Gastrocnemius medialis (tissue), 4 donors: ENCODE results near the gene ATP6V0D1. TPM values are rescaled to one million over a fixed set of nuclear protein-coding genes. Genes with fewer than 3 reads are reported as not detected.

Experiments used
- ATAC-seq, 2 donors: fragments of 150-250 bp; one replicate each; pipeline ENCODE4 v1.9.1; 2016
- DNase-seq, 2 donors: peaks; one replicate each; pipeline ENCODE4 v3.0.0-alpha.2; 2019
- H3K27ac ChIP-seq, 4 donors: fragments of 200-600 bp; sonication (generic); 1 replicate in 1 of 4; 2 replicates in 3 of 4; pipeline ENCODE4 v1.5.1; 2016 to 2018; ENCODE audit warnings: mild to moderate bottlenecking in 2 of 4, moderate library complexity in 1 of 4
- H3K27me3 ChIP-seq, 3 donors: fragments of 200-600 bp; sonication (generic) in 2 of 3; 1 replicate in 1 of 3; 2 replicates in 2 of 3; pipeline versions ENCODE4 v1.5.1 to v1.6.0; 2016 to 2019; ENCODE audit warnings: mild to moderate bottlenecking in 1 of 3, moderate library complexity in 1 of 3
- H3K36me3 ChIP-seq, 2 donors: fragments of 200-600 bp; sonication (generic) in 1 of 2; one replicate each; pipeline ENCODE4 v1.5.1; 2017 to 2018
- H3K4me1 ChIP-seq, 2 donors: fragments of 200-600 bp; sonication (generic) in 1 of 2; one replicate each; pipeline ENCODE4 v1.5.1; 2016 to 2017; ENCODE audit warnings: mild to moderate bottlenecking in 2 of 2
- H3K4me3 ChIP-seq, 4 donors: fragments of 200-600 bp; sonication (generic) in 3 of 4; 1 replicate in 1 of 4; 2 replicates in 3 of 4; pipeline ENCODE4 v1.5.1; 2016 to 2019; ENCODE audit warnings: mild to moderate bottlenecking in 2 of 4
- H3K9me3 ChIP-seq, 3 donors: fragments of 200-600 bp; sonication (generic) in 2 of 3; 1 replicate in 1 of 3; 2 replicates in 2 of 3; pipeline ENCODE4 v1.5.1; 2016 to 2019
- CTCF ChIP-seq, 5 experiments: fragments of 450-650 bp in 3 of 5; fragments of 200-600 bp in 2 of 5; sonication (generic) in 2 of 5; IDR thresholded peaks in 4 of 5; conservative IDR thresholded peaks in 1 of 5; 1 replicate in 4 of 5; 2 replicates in 1 of 5; pipeline ENCODE4 v1.5.1; 2016 to 2019; ENCODE audit warnings: antibody characterized with exemption in 5 of 5, mild to moderate bottlenecking in 3 of 5, moderate library complexity in 3 of 5
- POLR2A ChIP-seq, 2 donors: fragments of 450-650 bp; IDR thresholded peaks; one replicate each; pipeline ENCODE4 v1.6.1; 2017; ENCODE audit warnings: antibody characterized with exemption in 2 of 2, mild to moderate bottlenecking in 2 of 2, moderate library complexity in 2 of 2
- in situ Hi-C, 4 donors: fragments of 200-750 bp; cut with MboI; loops; one replicate each; pipeline versions ENCODE4 v1.15.0 to v1.8.0; 2017; ENCODE audit warnings: low sequenced_read_pairs in 4 of 4
- intact Hi-C: fragments of 100-400 bp; cut with DNase I; formaldehyde crosslinking; loops from one replicate; pipeline ENCODE4 v1.15.1; 2023; ENCODE audit warnings: low total_unique reads
- total RNA-seq, 4 donors: library from RNA; depleted of rRNA; stranded (reverse); fragments of >200 nt; gene quantifications; one replicate each; pipeline versions ENCODE4 v1.1.0 to v1.2.3, GENCODE V29; 2016

ATP6V0D1 gene
- total RNA-seq, 4 donors from 2014 or later: 117 to 211 (median 157) TPM

GRCh38 chr16:67468731-67469130 lies 12.2 kb downstream of the ATP6V0D1 start:
- intact Hi-C loops (no loop called here), in situ Hi-C loops (no loop called here)
- DNase-seq: no peak
- Histone ChIP-seq H3K4me1 (peaks cover 64 to 80% of the 10 kb centered on the region in 2 donors), H3K27me3 (no peaks in the 10 kb centered on the region), H3K36me3 (no peaks in the 10 kb centered on the region), H3K27ac (no peak overlapping the region), H3K4me3 (no peak overlapping the region), H3K9me3 (no peaks in the 10 kb centered on the region)
- no peak for TF ChIP-seq CTCF (IDR thresholded peaks at IDR 0.05 in 4 of 5, conservative IDR thresholded peaks at IDR 0.05 in 1 of 5)
- TF ChIP-seq POLR2A (IDR thresholded peaks at IDR 0.05): no peak
- no peak for ATAC-seq

DNA sequence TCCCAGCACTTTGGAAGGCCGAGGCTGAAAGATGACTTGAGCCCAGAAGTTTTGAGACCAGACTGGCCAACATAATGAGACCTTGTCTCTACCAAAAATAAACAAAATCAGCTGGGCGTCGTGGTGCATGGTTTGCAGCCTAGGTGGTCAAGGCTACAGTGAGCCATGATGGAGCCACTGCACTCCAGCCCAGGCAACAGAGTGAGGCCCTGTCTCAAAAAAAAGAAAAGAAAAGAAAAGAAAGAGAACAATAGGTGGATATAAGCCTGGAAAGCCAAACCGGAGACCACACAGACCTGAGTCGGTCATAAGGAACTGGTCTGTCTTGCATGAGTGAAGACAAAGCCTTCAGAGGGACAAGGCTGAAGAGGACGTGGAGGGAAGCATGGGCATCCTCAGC lies 14.4 kb downstream of the ATP6V0D1 start:
- Histone ChIP-seq H3K27me3 (no peaks in the 10 kb centered on the region), H3K4me1 (peaks cover 78 to 87% of the 10 kb centered on the region in 2 donors), H3K9me3 (no peaks in the 10 kb centered on the region), H3K4me3 (no peak overlapping the region), H3K36me3 (no peaks in the 10 kb centered on the region), H3K27ac (no peak overlapping the region)
- DNase-seq: no peak
- no peak for ATAC-seq
- TF ChIP-seq POLR2A (IDR thresholded peaks at IDR 0.05): no peak
- TF ChIP-seq CTCF (IDR thresholded peaks at IDR 0.05 in 4 of 5, conservative IDR thresholded peaks at IDR 0.05 in 1 of 5): no peak
- intact Hi-C loops: no loop called here
- in situ Hi-C loops: no loop called here

DNA sequence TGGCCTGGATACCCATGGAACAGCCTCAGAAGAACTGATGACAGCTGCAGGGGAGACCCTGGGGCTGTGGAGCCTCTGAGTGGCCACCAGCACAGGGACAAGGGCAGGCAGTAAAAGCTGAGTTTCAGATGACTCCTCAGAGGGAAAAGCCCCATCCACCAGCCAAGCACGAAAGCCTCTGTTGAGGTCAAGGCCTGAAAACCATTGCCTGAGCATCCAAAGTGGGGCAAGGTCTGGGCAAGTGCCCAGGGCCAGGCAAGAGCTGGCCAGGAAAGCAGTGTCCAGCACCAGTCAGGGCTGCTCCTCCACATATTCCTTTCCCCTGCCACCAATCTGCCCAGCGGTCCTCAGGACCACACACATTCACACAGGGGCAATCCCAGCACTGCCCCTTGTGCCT lies 16.4 kb downstream of the ATP6V0D1 start:
- H3K4me3 ChIP-seq: no peak overlapping the region
- intact Hi-C loops: no loop called here
- no peaks in the 10 kb centered on the region for H3K9me3 ChIP-seq
- H3K27me3 ChIP-seq: no peaks in the 10 kb centered on the region
- H3K27ac ChIP-seq: peak overlapping the region; percentile 33 to 78 (median 44)
- H3K4me1 ChIP-seq: peaks cover 83 to 89% of the 10 kb centered on the region in 2 donors
- H3K36me3 ChIP-seq: no peaks in the 10 kb centered on the region
- DNase-seq (peak; percentile 56 to 62), ATAC-seq (peak; percentile 35 to 37)
- no peak for TF ChIP-seq POLR2A (IDR thresholded peaks at IDR 0.05)
- TF ChIP-seq CTCF (IDR thresholded peaks at IDR 0.05 in 4 of 5, conservative IDR thresholded peaks at IDR 0.05 in 1 of 5): no peak
- in situ Hi-C loops: no loop called here

DNA sequence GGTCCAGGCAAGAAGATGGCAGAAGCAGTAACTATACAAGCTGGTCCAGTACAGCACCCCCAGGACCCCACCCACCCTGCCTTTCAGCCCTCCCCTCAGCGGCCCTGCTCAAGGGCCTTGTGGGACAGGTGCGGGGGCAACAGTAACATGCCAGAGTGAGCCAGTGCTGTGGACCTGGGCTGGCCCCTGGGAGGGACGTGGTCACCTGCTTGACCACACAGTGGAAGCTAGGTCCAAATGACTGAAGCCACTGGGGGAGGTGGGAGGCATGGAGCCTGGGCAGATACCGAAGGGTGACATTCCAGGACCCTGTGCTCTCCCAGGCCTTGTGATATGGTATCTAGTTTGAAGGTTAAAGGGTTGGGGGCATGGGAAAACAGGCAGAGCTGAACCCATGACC lies 17.3 kb downstream of the ATP6V0D1 start:
- Histone ChIP-seq H3K27ac (peak overlapping the region in 2 of 4 donors; percentile 44 to 78), H3K4me3 (no peak overlapping the region), H3K4me1 (peaks cover 85 to 89% of the 10 kb centered on the region in 2 donors), H3K27me3 (no peaks in the 10 kb centered on the region), H3K36me3 (no peaks in the 10 kb centered on the region), H3K9me3 (no peaks in the 10 kb centered on the region)
- intact Hi-C loops (no loop called here), in situ Hi-C loops (no loop called here)
- no peak for TF ChIP-seq CTCF (IDR thresholded peaks at IDR 0.05 in 4 of 5, conservative IDR thresholded peaks at IDR 0.05 in 1 of 5)
- no peak for TF ChIP-seq POLR2A (IDR thresholded peaks at IDR 0.05)
- DNase-seq (no peak), ATAC-seq (no peak)

GRCh38 chr16:67463059-67463458 lies 17.9 kb downstream of the ATP6V0D1 start:
- in situ Hi-C loops: no loop called here
- no peaks in the 10 kb centered on the region for H3K9me3 ChIP-seq
- H3K36me3 ChIP-seq: no peaks in the 10 kb centered on the region
- intact Hi-C loops: no loop called here
- H3K27me3 ChIP-seq: no peaks in the 10 kb centered on the region
- no peak for TF ChIP-seq POLR2A (IDR thresholded peaks at IDR 0.05)
- no peak for TF ChIP-seq CTCF (IDR thresholded peaks at IDR 0.05 in 4 of 5, conservative IDR thresholded peaks at IDR 0.05 in 1 of 5)
- H3K4me1 ChIP-seq: peaks cover 85 to 90% of the 10 kb centered on the region in 2 donors
- no peak for DNase-seq
- H3K4me3 ChIP-seq: no peak overlapping the region
- ATAC-seq: no peak
- peak overlapping the region in 2 of 4 donors; percentile 10 to 90 for H3K27ac ChIP-seq
